ENCODE measurements around the gene ZNF668. TPM values are rescaled to one million over a fixed set of nuclear protein-coding genes. Genes with fewer than 3 reads are reported as not detected.

Gene ZNF668
- total and polyA plus RNA-seq, 2 of the 4 experiments (the other 2 are of a cell fraction), result 4.5 to 11.6 TPM

DNA sequence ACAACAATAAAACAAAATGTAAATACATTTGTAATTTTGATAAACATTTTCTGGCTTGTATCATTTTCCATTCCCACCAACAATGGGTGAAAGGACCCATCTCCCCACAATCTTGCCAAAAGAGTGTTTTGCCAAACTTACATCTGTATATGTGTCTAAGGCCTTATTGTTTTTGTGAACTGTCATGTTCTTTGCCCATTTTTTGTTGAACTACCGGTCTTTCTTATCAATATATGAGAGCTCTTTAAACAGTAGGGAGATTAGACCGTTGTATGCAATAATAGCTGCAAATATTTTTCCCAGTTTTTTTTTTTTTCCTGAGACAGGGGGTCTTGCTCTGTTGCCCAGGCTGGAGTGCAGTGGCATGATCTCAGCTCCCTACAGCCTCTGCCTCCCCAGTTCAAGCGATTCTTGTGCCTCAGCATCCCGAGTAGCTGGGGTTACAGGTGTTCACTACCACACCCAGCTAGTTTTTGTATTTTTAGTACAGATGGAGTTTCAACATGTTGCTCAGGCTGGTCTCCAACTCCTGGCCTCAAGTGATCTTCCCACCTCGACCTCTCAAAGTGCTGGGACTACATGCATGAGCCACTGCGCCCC, 50.3 kb downstream of the ZNF668 start:
- no peak overlapping the region for H3K4me3 ChIP-seq (ENCODE audit: insufficient read depth, low read depth, low read length)
- no peak overlapping the region for H2AK9ac ChIP-seq (replicated peaks; ENCODE audit: low read depth, low read length, poor library complexity)
- POLR2A ChIA-PET (ENCODE audit: unreplicated experiment), result no interaction called here
- DNase-seq (no peak), ATAC-seq (ENCODE audit: low read depth) (no peak)
- no CpG with 5 or more reads among the region's 6 CpGs for WGBS, 2 experiments (ENCODE audit: extremely low coverage in 2 of 2, insufficient read length in 1 of 2)
- no peak overlapping the region for H3K4ac ChIP-seq (ENCODE audit: low read depth, low read length)
- no TSS peak for BruUV-seq (replicated peaks)
- H3K14ac ChIP-seq (replicated peaks; ENCODE audit: low read depth, low read length), result no peak overlapping the region
- H3K4me1 ChIP-seq (ENCODE audit: control insufficient read depth, insufficient read depth, low read length), result no peaks in the 10 kb centered on the region
- H3K9ac ChIP-seq (ENCODE audit: low read depth, low read length), result no peak overlapping the region
- no peaks in the 10 kb centered on the region for H3K36me3 ChIP-seq (ENCODE audit: control insufficient read depth, insufficient read depth, low read length)
- no peak overlapping the region for H2BK5ac ChIP-seq (ENCODE audit: low read depth, low read length, poor library complexity, severe bottlenecking)
- TF ChIP-seq RAD21 (IDR thresholded peaks at IDR 0.05; ENCODE audit: low read length), result no peak
- no peak for TF ChIP-seq SMC3 (IDR thresholded peaks at IDR 0.05; ENCODE audit: low read depth, low read length)
- TF ChIP-seq, protein P1, sequence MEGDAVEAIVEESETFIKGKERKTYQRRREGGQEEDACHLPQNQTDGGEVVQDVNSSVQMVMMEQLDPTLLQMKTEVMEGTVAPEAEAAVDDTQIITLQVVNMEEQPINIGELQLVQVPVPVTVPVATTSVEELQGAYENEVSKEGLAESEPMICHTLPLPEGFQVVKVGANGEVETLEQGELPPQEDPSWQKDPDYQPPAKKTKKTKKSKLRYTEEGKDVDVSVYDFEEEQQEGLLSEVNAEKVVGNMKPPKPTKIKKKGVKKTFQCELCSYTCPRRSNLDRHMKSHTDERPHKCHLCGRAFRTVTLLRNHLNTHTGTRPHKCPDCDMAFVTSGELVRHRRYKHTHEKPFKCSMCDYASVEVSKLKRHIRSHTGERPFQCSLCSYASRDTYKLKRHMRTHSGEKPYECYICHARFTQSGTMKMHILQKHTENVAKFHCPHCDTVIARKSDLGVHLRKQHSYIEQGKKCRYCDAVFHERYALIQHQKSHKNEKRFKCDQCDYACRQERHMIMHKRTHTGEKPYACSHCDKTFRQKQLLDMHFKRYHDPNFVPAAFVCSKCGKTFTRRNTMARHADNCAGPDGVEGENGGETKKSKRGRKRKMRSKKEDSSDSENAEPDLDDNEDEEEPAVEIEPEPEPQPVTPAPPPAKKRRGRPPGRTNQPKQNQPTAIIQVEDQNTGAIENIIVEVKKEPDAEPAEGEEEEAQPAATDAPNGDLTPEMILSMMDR (conservative IDR thresholded peaks at IDR 0.05; ENCODE audit: low read depth, low read length), result no peak
- no peak for TF ChIP-seq CEBPB (IDR thresholded peaks at IDR 0.05; ENCODE audit: low read depth, low read length)
- TF ChIP-seq, protein P2, sequence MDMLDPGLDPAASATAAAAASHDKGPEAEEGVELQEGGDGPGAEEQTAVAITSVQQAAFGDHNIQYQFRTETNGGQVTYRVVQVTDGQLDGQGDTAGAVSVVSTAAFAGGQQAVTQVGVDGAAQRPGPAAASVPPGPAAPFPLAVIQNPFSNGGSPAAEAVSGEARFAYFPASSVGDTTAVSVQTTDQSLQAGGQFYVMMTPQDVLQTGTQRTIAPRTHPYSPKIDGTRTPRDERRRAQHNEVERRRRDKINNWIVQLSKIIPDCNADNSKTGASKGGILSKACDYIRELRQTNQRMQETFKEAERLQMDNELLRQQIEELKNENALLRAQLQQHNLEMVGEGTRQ (IDR thresholded peaks at IDR 0.05; ENCODE audit: low read depth, low read length), result no peak
- no peak for TF ChIP-seq CHD1 (IDR thresholded peaks at IDR 0.05; ENCODE audit: low read depth, low read length)
- no peak for TF ChIP-seq RFX5 (IDR thresholded peaks at IDR 0.05; ENCODE audit: low read depth, low read length)
- TF ChIP-seq POLR2A (IDR thresholded peaks at IDR 0.05; ENCODE audit: low read depth, low read length), result no peak
- TF ChIP-seq ELK1 (IDR thresholded peaks at IDR 0.05; ENCODE audit: borderline replicate concordance, low read depth, low read length), result no peak
- TF ChIP-seq MXI1 (IDR thresholded peaks at IDR 0.05; ENCODE audit: borderline replicate concordance, low read depth, low read length), result no peak
- no peak for TF ChIP-seq NFE2L2 (IDR thresholded peaks at IDR 0.05; ENCODE audit: low read depth, low read length)
- no peak for TF ChIP-seq BHLHE40 (IDR thresholded peaks at IDR 0.05; ENCODE audit: low read depth, low read length)
- no peak for TF ChIP-seq FOS (IDR thresholded peaks at IDR 0.05; ENCODE audit: low read depth, low read length)
- TF ChIP-seq MAFK (IDR thresholded peaks at IDR 0.05; ENCODE audit: low read depth, low read length), result no peak
- no peak for TF ChIP-seq RCOR1 (IDR thresholded peaks at IDR 0.05; ENCODE audit: insufficient replicate concordance, low read length)
- no peak overlapping the region for H3K56ac ChIP-seq (ENCODE audit: extremely low read depth, insufficient read depth, low read length)
- no peak overlapping the region for H3K27ac ChIP-seq (ENCODE audit: insufficient read depth, low read length)
- intact Hi-C loops (cut with micrococcal nuclease) (no loop called here), in situ Hi-C loops (cut with MboI; ENCODE audit: low sequenced_read_pairs) (no loop called here), dilution Hi-C loops (cut with HindIII; ENCODE audit: low sequenced_read_pairs, unreplicated experiment) (no loop called here)
- H2BK20ac ChIP-seq (ENCODE audit: low read depth, low read length), result no peak overlapping the region
- no peak overlapping the region for H4K5ac ChIP-seq (ENCODE audit: low read depth, low read length)
- H3K79me1 ChIP-seq (ENCODE audit: low read depth in 1 of 2, low read length in 2 of 2), result no peaks in the 10 kb centered on the region
- H3K27me3 ChIP-seq (ENCODE audit: control insufficient read depth, insufficient read depth, low read length), result no peaks in the 10 kb centered on the region
- CTCF ChIA-PET, result interaction anchor here (0.6 kb wide), 1 partner anchor 209 kb away, joined by 4 read pairs; no protein-coding TSS in a partner anchor
- H2BK15ac ChIP-seq (ENCODE audit: low read depth, low read length), result no peak overlapping the region
- H4K20me1 ChIP-seq (ENCODE audit: insufficient read depth, low read length), result no peaks in the 10 kb centered on the region
- H2BK120ac ChIP-seq (ENCODE audit: low read depth, low read length), result no peak overlapping the region
- no peak overlapping the region for H3K23ac ChIP-seq (ENCODE audit: low read depth, low read length)
- H2AK5ac ChIP-seq (ENCODE audit: low read depth, low read length), result no peak overlapping the region
- H3K9me3 ChIP-seq (ENCODE audit: control insufficient read depth, insufficient read depth, low read length), result no peaks in the 10 kb centered on the region
- no peak overlapping the region for H2AFZ ChIP-seq (replicated peaks; ENCODE audit: low read length, poor library complexity)
- H3K9me1 ChIP-seq (ENCODE audit: insufficient read depth, low read length), result no peaks in the 10 kb centered on the region
- no peak overlapping the region for H4K91ac ChIP-seq (ENCODE audit: insufficient read depth, low read depth, low read length)
- H3K4me2 ChIP-seq (ENCODE audit: low read depth, low read length), result no peak overlapping the region
- no peak overlapping the region for H4K8ac ChIP-seq (ENCODE audit: low read depth in 2 of 2, low read length in 2 of 2)
- H3K18ac ChIP-seq (ENCODE audit: low read depth, low read length), result no peak overlapping the region

All from IMR-90 (cell line).